H1 (cell line): Measurements from ENCODE around the gene TFE3. TPM values are rescaled to one million over a fixed set of nuclear protein-coding genes. Genes with fewer than 3 reads are reported as not detected.

Experiments used
- CTCF ChIA-PET: fragments of 300-600 bp; sonication (Branson Sonifier 250); formaldehyde crosslinking; loops from one replicate; lab custom pipeline; 2021; ENCODE audit not compliant: partially characterized antibody; lab: Charles Lee
- POLR2A ChIA-PET: fragments of 300-600 bp; sonication (Branson Sonifier 250); formaldehyde crosslinking; loops from one replicate; lab custom pipeline; 2021; ENCODE audit warnings: inconsistent platforms; ENCODE audit not compliant: partially characterized antibody; lab: Charles Lee
- DNase-seq, 2 experiments: peaks; one replicate each; pipeline versions ENCODE4 v3.0.0 to v3.0.0-alpha.2; 2010 to 2022; ENCODE audit warnings: low spot score in 2 of 2, low read depth in 1 of 2, mixed read lengths in 1 of 2
- FAIRE-seq: peaks from 2 replicates; lab custom pipeline; 2011; peaks lifted over from hg19 to GRCh38; lab: Jason Lieb, UNC
- H2AFZ ChIP-seq: 2 replicates; pipeline ENCODE4 v1.8.1; 2012; ENCODE audit warnings: low read length, inconsistent platforms
- H2AK5ac ChIP-seq: 2 replicates; pipeline ENCODE4 v1.6.1; 2013; ENCODE audit warnings: low read depth, low read length
- H2BK120ac ChIP-seq: replicated peaks from 2 replicates; pipeline ENCODE3; 2013; ENCODE audit warnings: low read depth, low read length, inconsistent platforms
- H2BK12ac ChIP-seq: 2 replicates; pipeline ENCODE4 v1.6.1; 2013; ENCODE audit warnings: low read depth, low read length
- H2BK15ac ChIP-seq: 2 replicates; pipeline ENCODE4 v1.6.1; 2013; ENCODE audit warnings: low read length
- H2BK20ac ChIP-seq: 2 replicates; pipeline ENCODE4 v1.6.1; 2013; ENCODE audit warnings: low read length
- H2BK5ac ChIP-seq: 2 replicates; pipeline ENCODE4 v1.6.1; 2013; ENCODE audit warnings: low read depth, low read length
- H3K14ac ChIP-seq: 2 replicates; pipeline ENCODE4 v1.6.1; 2013; ENCODE audit warnings: inconsistent platforms; ENCODE audit not compliant: insufficient read length
- H3K18ac ChIP-seq: 2 replicates; pipeline ENCODE4 v1.6.1; 2013; ENCODE audit warnings: low read length; ENCODE audit errors: extremely low read depth
- H3K23ac ChIP-seq: 2 replicates; pipeline ENCODE4 v1.6.1; 2013; ENCODE audit warnings: inconsistent platforms; ENCODE audit not compliant: insufficient read length
- H3K23me2 ChIP-seq: 2 replicates; pipeline ENCODE4 v1.6.1; 2013; ENCODE audit warnings: low read depth, low read length
- H3K27ac ChIP-seq: 2 replicates; pipeline ENCODE4 v1.6.1; 2011; ENCODE audit warnings: low read depth, low read length, inconsistent platforms
- H3K27me3 ChIP-seq, 4 experiments: replicated peaks in 1 of 4; 1 replicate in 1 of 4; 2 replicates in 3 of 4; pipeline versions ENCODE4 v1.6.1 to v1.8.1; 2011 to 2013; ENCODE audit warnings: low read length in 3 of 4, mild to moderate bottlenecking in 3 of 4, inconsistent platforms in 2 of 4, mixed read lengths in 2 of 4, moderate library complexity in 1 of 4; ENCODE audit not compliant: control insufficient read depth in 3 of 4, insufficient read depth in 3 of 4; ENCODE audit errors: extremely low read depth in 1 of 4
- H3K36me3 ChIP-seq, 4 experiments: 2 replicates each; pipeline versions ENCODE4 v1.6.1 to v1.8.1; 2011 to 2013; ENCODE audit warnings: mild to moderate bottlenecking in 4 of 4, low read length in 3 of 4, moderate library complexity in 2 of 4, control low read depth in 1 of 4, inconsistent platforms in 1 of 4; ENCODE audit not compliant: insufficient read depth in 4 of 4, control insufficient read depth in 2 of 4
- H3K4ac ChIP-seq: replicated peaks from 2 replicates; pipeline ENCODE3; 2013; ENCODE audit warnings: low read length, low read depth, mixed read lengths, inconsistent platforms; ENCODE audit not compliant: insufficient read length
- H3K4me1 ChIP-seq, 4 experiments: replicated peaks in 1 of 4; 1 replicate in 1 of 4; 2 replicates in 3 of 4; pipeline versions ENCODE4 v1.6.1 to v1.8.1; 2011 to 2013; ENCODE audit warnings: low read length in 3 of 4, inconsistent platforms in 2 of 4, mixed read lengths in 1 of 4; ENCODE audit not compliant: insufficient read depth in 4 of 4, control insufficient read depth in 3 of 4
- H3K4me2 ChIP-seq, 2 experiments: 2 replicates each; pipeline versions ENCODE4 v1.6.1 to v1.8.1; 2011 to 2013; ENCODE audit warnings: low read depth in 2 of 2, low read length in 2 of 2, control low read depth in 1 of 2, inconsistent platforms in 1 of 2, mild to moderate bottlenecking in 1 of 2; ENCODE audit not compliant: insufficient read depth in 1 of 2
- H3K4me3 ChIP-seq, 4 experiments: fragments of 200-600, 300-600 bp in 1 of 4; sonication (generic), shearing (Covaris generic), sonication (Bioruptor Twin) in 1 of 4; 2 replicates each; pipeline versions ENCODE4 v1.5.1 to v1.8.1; 2011 to 2016; ENCODE audit warnings: low read length in 4 of 4, low read depth in 3 of 4, control low read depth in 2 of 4, inconsistent platforms in 2 of 4, mild to moderate bottlenecking in 2 of 4, mixed read lengths in 1 of 4, moderate library complexity in 1 of 4; ENCODE audit not compliant: insufficient read depth in 2 of 4; ENCODE audit errors: extremely low read depth in 1 of 4
- H3K56ac ChIP-seq: replicated peaks from 2 replicates; pipeline ENCODE3; 2013; ENCODE audit warnings: low read depth, mild to moderate bottlenecking, mixed read lengths, low read length, inconsistent platforms; ENCODE audit not compliant: insufficient read length
- H3K79me1 ChIP-seq: 2 replicates; pipeline ENCODE4 v1.6.1; 2013; ENCODE audit warnings: low read depth, low read length, control low read depth
- H3K79me2 ChIP-seq, 2 experiments: 2 replicates each; pipeline versions ENCODE4 v1.6.1 to v1.8.1; 2012 to 2013; ENCODE audit warnings: low read length in 2 of 2, mild to moderate bottlenecking in 2 of 2, inconsistent platforms in 1 of 2; ENCODE audit not compliant: insufficient read depth in 2 of 2, control insufficient read depth in 1 of 2
- H3K9ac ChIP-seq, 4 experiments: replicated peaks in 1 of 4; 1 replicate in 1 of 4; 2 replicates in 3 of 4; pipeline versions ENCODE4 v1.6.1 to v1.8.1; 2011 to 2013; ENCODE audit warnings: low read depth in 3 of 4, low read length in 3 of 4, control low read depth in 2 of 4, mild to moderate bottlenecking in 2 of 4, moderate library complexity in 2 of 4, inconsistent platforms in 1 of 4; ENCODE audit errors: extremely low read depth in 1 of 4
- H3K9me3 ChIP-seq, 2 experiments: 2 replicates each; pipeline versions ENCODE4 v1.6.1 to v1.8.1; 2012 to 2013; ENCODE audit warnings: mild to moderate bottlenecking in 2 of 2, moderate library complexity in 2 of 2, control low read depth in 1 of 2, inconsistent platforms in 1 of 2, low read depth in 1 of 2, low read length in 1 of 2, mixed read lengths in 1 of 2; ENCODE audit not compliant: insufficient read depth in 2 of 2
- H4K20me1 ChIP-seq, 2 experiments: replicated peaks in 1 of 2; 2 replicates each; pipeline versions ENCODE3 to v1.8.1; 2011 to 2013; ENCODE audit warnings: inconsistent platforms in 2 of 2, low read length in 2 of 2, mild to moderate bottlenecking in 1 of 2; ENCODE audit not compliant: insufficient read depth in 2 of 2, control insufficient read depth in 1 of 2
- H4K5ac ChIP-seq: 2 replicates; pipeline ENCODE4 v1.6.1; 2013; ENCODE audit warnings: low read length, low read depth, mixed read lengths, inconsistent platforms; ENCODE audit not compliant: insufficient read length
- H4K8ac ChIP-seq: 2 replicates; pipeline ENCODE4 v1.8.0; 2013; ENCODE audit warnings: mild to moderate bottlenecking, moderate library complexity, low read length, inconsistent platforms; ENCODE audit not compliant: insufficient read depth; ENCODE audit errors: extremely low read depth
- H4K91ac ChIP-seq: replicated peaks from 2 replicates; pipeline ENCODE3; 2013; ENCODE audit warnings: low read length, mixed read lengths, inconsistent platforms; ENCODE audit not compliant: insufficient read length
- CBX5 ChIP-seq: fragments of 300-800, 300-1000 bp; sonication (generic); IDR thresholded peaks from 2 replicates; pipeline ENCODE4 v1.7.1; 2016; ENCODE audit warnings: antibody characterized with exemption, low read length, low read depth
- EP300 ChIP-seq, 2 experiments: IDR thresholded peaks; 1 replicate in 1 of 2; 2 replicates in 1 of 2; pipeline ENCODE4 v1.6.1; 2011 to 2012; ENCODE audit warnings: low read depth in 2 of 2, low read length in 2 of 2, mild to moderate bottlenecking in 2 of 2, borderline replicate concordance in 1 of 2, inconsistent platforms in 1 of 2, moderate library complexity in 1 of 2
- SP2 ChIP-seq: IDR thresholded peaks from 2 replicates; pipeline ENCODE4 v1.6.1; 2012; ENCODE audit warnings: mild to moderate bottlenecking, low read length, inconsistent platforms
- WGBS, 2 experiments: shearing (Covaris generic) in 1 of 2; methylation state at CpG; one replicate each; pipeline versions ENCODE4 v1.1.6 to v1.1.7; 2013 to 2015; ENCODE audit warnings: low lambda C conversion rate in 2 of 2, mixed read lengths in 2 of 2, inconsistent platforms in 1 of 2, low coverage in 1 of 2, missing lambda C conversion rate in 1 of 2; ENCODE audit not compliant: insufficient replicate concordance in 2 of 2, insufficient coverage in 1 of 2, insufficient read length in 1 of 2; ENCODE audit errors: extremely low coverage in 1 of 2, missing lambda C conversion rate in 1 of 2; 5-methylcytosine and 5-hydroxymethylcytosine counted together
- polyA plus RNA-seq, 7 experiments: library from polyadenylated mRNA; depleted of rRNA in 3 of 7; stranded (reverse) in 5 of 7; unstranded in 2 of 7; fragments of >200 nt in 5 of 7; fragments of 200-250 nt in 2 of 7; gene quantifications; 1 replicate in 5 of 7; 2 replicates in 1 of 7; 4 replicates in 1 of 7; pipeline versions ENCODE4 v1.2.1 to v1.2.3, GENCODE V29; 2011 to 2013; ENCODE audit warnings: missing spikeins in 2 of 7, mixed read lengths in 2 of 7
- total RNA-seq: library from RNA; stranded (reverse); fragmentation: NEBNext Ultra II Directional; extraction: Animal tissue kit (Norgen Biotek cat#: 25700); gene quantifications from 2 replicates; pipeline ENCODE4 v1.2.1, GENCODE V29; 2021

TFE3 gene
- total and polyA plus RNA-seq, 2 of the 8 experiments (the other 6 are each of a cell fraction or from before 2014, with no cell fraction given): 33.7 to 52.9 TPM

DNA sequence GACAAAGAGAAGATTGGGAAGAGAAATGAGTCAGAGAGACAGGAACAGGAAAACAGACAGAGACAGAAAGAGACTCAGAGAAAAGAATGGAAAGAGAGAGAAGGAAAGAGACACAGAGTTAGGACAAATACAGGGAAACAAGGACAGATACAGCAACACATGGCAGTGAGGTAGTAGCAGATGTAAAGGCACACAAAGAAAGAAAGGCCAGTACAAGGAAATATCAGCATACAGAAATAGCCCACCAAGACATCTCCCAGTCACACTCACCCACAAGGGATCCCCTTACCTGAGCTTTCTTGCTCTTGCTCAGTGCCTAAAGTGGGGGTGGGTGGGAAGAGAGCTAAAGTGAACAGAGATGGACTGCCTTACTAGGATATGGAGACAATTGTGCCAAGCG, 45.3 kb downstream of the TFE3 start:
- Histone ChIP-seq H3K4me1 (peaks cover 0 to 3% (median 0%) of the 10 kb centered on the region in 4 experiments; a peak in 1 of 7 replicates), H3K27me3 (no peaks in the 10 kb centered on the region), H4K5ac (no peak overlapping the region), H3K79me1 (no peaks in the 10 kb centered on the region), H3K4ac (no peak overlapping the region), H3K56ac (no peak overlapping the region), H3K9ac (no peak overlapping the region), H4K91ac (no peak overlapping the region), H3K36me3 (peaks cover 2 to 45% (median 21%) of the 10 kb centered on the region in 4 experiments; a peak in 7 of 8 replicates), H3K27ac (no peak overlapping the region), H4K8ac (no peak overlapping the region), H3K23ac (no peak overlapping the region), H2AFZ (no peak overlapping the region), H4K20me1 (peaks cover 0 to 5% of the 10 kb centered on the region in 2 experiments), H3K23me2 (no peaks in the 10 kb centered on the region), H3K4me2 (no peak overlapping the region), H3K79me2 (peaks cover 3 to 15% of the 10 kb centered on the region in 2 experiments; a peak in 3 of 4 replicates), H2BK20ac (no peak overlapping the region), H2AK5ac (no peak overlapping the region), H2BK120ac (no peak overlapping the region), H2BK15ac (no peak overlapping the region), H3K18ac (no peak overlapping the region), H3K4me3 (no peak overlapping the region), H3K9me3 (no peaks in the 10 kb centered on the region), H2BK5ac (no peak overlapping the region), H2BK12ac (no peak overlapping the region), H3K14ac (no peak overlapping the region)
- 91% methylated on average over 1 of the region's 1 CpG; no CpG with 5 or more reads in 1 of the 2 experiments for WGBS, 2 experiments
- ChIA-PET CTCF (interaction anchor here (1.1 kb wide), 1 partner anchor 24 kb away, joined by 4 read pairs; no protein-coding TSS in a partner anchor), POLR2A (interaction anchor here (1.1 kb wide), 1 partner anchor 20 kb away, joined by 3 read pairs; no protein-coding TSS in a partner anchor)
- DNase-seq (no peak), FAIRE-seq (no peak)
- TF ChIP-seq SP2: no peak
- no peak for TF ChIP-seq EP300 (IDR thresholded peaks at IDR 0.05; ENCODE audit: borderline replicate concordance in 1 of 2, low read depth in 2 of 2, low read length in 2 of 2)
- TF ChIP-seq CBX5: no peak
